Kasumi-1 (cell line): ENCODE data around the gene RASAL3.
A peak's percentile ranks its signal among the peaks of the same experiment; 100 is the strongest.

Source experiments
- DNase-seq, 2 experiments: peaks; one replicate each; lab custom pipeline; 2025; lab: John Stamatoyannopoulos, UW

The RASAL3 gene

DNA sequence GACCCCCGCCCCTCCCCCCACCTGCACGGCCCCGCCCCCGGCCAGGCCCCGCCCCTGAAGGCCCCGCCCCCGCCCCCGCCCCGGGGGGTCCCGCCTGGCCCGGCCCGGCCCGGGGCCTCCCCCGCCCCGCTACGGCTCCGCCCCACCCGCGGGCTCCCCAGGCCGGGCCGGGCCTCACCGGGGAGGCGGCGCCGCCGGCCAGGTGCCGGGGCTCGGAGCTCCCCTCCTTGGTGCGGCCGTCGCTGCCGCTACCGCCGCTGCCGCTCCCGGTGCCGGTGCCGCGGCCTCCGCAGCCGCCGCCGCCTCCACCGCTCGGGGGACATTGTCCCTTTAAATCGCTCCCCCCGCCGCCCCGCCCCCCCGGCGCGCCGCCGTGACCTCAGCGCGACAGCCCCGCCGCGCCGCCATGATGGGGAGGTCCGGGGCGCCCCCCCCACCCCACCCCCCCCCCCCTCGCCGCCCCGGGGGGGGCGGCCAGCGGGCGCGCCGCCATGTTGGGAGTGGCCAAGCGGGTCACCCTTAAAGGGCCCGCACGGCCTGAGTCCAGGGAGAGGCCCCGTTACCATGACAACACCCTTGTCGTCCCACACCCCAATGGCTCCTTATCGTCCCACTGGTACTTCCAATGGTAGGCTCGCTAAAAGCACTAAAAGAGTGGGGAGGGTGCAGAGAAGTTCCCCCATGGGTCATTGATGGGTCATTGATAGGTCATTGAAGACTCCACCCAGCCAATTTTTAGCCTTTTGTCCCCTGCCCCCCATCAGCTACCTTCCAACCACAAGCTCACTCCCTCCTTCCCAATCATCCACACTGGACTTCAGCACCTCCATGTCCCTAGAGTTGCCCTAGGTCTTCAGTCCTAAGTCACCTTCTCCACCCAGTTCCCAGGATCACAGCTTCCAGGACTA, 14.5 kb downstream of the RASAL3 start, which contains the start of gene WIZ:
WIZ (minus strand) TSS at position 337 of the 908 bp plus-strand sequence. CDS start 1,649 bp downstream, outside the sequence.
- DNase-seq, result peak; percentile 34 to 45

DNA sequence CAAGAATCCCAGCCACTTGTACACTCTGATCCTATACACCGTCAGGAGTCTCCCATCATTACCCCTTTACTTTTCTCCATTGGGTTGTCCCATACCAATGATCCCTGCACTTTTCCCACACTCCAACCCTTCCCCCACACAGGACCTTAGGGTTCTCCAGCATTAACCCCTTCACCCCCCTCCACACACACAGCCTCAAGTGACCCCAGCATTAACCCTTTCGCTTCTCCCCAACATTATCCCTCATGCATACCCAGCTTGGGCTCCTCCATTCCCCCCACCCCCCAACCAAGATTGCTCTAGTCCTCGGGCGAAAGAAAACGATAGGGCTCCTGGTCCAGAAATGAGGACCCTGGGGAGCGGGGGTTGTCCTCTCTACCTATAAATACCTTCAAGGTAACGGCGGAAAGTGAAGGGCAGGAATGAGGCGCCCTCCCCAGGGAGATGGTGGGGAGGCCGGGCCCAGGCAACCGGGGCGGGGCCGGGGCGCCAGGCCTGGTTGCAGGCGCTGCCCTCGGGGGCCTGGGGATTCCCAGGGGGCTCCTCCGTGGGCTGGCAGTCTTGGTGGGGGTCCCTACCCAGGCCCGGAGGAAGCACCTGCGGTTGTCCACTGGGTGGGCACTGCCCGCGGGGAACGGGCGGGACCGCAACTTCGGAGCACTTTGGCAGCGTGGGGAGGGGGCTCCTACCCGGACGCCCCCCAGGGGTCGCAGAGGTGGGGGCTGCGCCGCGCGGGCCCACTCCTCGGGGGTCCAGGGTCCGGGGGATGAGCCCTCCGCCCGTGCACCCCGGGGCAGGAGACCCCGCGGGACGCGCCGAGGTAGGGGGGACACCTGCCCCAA, 15.3 kb downstream of the RASAL3 start:
- no peak for DNase-seq

DNA sequence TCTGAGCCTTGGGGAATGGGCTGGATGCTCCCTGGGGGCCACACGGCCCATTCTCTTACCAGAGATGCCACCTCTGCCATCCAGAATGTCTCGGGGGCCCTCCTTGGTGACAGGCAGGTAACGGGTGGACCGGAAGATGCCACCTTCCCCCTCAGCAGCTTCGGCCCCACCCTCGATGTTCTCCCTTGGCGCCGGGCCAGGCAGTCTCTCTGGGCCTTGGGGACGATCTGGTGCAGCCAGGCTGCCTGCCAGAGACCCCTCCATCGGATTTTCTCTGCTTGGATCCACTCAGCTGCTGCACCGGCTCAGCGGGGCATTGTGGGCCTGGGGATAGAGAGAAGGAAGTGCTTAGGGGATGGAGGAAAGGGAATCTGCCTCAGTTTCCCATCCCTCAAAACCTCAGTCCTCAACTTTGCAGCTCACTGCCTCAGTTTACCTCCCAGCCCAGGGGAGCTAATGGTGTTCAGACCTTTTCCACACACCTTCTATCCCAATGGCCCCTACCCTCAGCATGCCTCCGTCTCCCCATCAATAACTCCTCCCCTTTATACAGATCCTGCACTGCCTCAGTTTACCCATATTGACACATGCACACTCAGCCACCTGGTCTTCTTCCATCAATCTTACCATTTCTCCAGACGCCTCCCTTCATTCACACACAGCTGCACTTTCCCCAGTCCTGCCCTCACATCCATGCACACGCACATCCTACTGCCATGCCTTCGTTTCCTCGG, 16.1 kb downstream of the RASAL3 start:
- no peak for DNase-seq

DNA sequence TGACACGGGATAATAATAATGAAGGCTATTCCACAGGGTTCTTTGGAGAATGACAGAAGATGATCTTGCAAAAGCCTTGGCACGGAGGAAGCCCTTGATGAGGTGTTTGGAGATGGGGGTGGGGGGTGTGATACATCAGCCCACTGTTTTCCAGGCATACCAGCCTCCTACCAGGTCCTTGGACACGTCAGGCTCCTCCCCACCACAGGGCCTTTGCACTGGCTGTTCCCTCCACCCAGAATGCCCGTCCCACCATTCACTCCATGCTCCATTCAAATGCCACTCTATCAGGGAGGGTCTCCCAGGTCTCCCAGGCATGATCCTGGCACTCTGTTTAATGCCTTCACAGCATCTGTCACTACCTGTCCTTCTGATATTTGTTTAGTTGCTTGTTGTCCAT, 17.3 kb downstream of the RASAL3 start:
- no peak for DNase-seq

DNA sequence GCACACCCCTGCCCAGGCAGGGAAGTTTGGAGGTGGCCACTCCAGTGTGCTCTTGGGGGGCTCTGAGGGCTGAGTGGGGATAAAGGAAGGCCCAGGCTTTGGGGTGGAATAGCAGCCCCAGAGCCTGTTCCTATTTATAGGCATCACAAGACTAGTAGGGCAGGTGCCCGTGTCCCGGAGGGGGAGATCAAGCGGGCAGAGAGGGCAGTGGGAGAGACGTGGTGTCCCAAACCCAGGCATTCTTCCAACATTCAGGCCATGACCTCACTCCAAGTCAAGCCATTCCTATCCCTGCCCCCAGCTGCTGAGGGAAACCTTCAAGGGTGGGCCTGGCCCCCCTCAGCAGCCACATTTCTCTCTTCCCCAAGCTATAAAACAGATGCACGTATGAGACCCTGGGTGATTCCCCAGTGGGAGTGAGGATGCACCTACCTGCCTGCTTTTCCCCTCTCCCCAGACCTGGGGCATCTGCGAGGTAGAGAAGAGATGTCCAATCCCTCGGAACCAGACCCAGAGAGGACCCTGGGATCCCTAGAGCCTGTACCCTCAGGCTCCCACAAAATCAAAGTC, 18.5 kb downstream of the RASAL3 start:
- no peak for DNase-seq

DNA sequence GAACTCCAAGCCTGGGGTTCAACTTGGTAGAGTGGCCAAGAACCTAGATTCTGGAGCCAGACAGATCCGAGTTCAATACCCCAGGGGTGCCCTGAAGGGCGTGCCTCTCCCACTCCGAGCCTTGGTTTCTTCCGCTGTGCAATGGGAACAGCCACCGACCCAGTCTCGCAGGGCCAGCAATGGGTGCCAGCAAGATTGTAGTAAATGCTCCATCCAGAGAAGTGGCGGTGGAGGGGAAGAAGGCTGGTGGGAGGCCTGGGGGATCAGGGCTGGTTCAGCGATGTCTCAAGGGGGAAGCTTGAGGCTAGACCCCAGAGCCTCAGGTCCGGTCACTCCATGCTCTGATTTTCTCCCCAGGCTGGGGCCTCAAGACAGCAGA, 19.1 kb downstream of the RASAL3 start:
- DNase-seq, result no peak

DNA sequence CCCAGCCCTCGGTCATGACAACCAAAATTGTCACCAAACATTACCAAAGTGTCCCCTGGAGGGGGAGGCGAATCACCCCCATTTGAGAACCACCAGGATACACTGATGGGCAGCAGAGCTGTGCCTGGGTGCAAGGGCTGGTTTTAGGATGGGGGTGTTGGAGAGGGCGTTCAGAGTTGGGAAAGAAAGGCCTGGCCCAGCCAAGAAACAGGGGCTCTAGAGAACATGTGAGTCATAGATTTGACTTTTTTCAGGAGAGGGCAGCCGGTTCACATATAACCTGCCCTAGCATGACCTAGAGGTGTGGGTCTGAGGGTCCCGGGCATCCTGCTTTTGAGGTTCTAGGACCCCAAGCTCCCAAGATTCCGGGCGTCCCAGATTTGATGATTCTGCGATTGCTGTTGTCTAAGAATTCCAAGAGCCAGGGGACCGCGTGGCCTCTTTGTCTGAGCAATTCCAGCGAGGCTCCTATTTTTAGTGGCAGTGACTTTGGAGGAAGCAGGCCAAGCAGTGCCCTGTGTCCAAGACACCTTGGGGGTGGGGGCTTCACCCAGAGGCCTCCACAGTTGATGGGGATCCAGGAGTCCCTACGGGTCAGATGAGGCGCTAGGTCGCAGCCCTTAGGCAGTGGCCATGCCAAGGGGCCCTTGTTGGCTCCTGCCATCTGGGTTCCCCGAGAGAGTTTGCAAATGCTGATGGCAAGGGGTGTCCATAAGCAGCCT, 19.7 kb downstream of the RASAL3 start:
- no peak for DNase-seq

DNA sequence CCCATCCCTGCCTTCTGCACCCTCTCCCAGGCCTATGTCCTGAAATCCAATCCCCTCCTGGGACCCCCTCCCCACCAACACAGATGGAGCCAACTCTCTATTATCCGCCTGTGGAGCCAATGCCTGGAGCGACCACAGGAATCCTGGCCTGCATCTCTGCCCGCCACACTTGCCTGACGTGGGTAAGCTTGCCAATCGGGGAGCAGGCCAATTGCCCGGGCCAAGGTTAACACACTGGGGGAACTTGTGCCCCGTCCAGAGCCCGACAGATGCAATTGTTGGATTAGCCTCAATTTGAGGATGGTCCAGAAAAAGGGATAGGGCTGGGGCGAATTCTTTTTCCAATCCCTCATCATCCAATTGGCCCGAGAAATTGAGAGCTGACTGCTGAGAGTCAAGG, 20.5 kb downstream of the RASAL3 start:
- DNase-seq, result no peak

DNA sequence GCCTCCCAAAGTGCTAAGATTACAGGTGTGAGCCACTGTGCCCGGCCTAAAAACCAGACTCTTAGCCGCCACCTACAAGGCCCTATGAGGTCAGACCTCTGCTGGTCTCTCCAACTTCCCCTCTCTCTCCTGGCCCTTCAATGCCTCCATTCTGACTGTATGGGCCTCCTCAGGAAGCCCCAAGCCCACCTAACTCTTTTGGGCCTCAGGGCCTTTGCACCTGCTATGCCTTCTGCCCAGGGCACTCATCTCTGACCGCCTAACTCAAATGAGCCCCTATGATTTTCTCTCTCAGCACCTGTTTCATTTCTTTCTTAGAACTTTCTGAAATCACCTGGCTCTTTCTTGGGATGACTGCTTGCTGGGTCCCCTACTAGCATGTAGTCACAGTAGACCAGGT, 21.0 kb downstream of the RASAL3 start:
- DNase-seq, result no peak

DNA sequence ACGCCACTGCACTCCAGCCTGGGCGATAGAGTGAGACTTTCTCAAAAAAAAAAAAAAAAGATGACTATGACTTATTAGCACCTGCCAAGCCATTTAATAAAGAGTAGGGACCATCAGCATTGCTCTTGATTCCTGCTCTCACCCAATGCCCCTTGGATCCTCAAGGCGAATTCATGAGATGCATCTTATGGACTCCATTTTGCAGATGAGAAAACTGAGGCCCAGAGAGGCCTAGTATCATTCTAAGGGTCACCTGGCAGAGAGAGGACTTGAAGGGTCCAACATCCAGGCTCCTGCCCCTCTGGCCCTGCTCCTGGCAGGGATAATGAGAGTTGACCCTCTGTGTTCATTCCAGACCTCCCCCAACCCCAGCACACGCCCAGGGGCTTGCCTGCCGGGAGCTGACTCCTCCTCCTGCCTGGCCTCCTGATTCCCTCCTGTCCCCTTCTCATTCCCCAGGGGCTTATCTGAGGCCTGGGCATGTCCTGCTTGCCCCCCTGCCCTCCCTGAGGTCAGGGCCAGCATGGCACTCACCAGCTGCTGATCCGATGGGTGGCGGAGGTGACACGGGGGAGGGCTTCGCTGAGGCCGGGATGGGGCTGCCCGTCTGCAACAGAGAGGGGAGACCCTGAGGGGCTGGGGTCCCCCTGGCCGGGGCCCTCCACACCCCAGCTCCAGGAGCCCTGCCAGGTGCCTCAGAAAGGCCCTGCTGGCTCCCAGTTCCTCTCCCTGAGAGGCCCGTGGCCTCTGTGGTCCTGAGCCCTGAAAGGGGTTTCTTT, 22.0 kb downstream of the RASAL3 start:
- DNase-seq, result no peak

DNA sequence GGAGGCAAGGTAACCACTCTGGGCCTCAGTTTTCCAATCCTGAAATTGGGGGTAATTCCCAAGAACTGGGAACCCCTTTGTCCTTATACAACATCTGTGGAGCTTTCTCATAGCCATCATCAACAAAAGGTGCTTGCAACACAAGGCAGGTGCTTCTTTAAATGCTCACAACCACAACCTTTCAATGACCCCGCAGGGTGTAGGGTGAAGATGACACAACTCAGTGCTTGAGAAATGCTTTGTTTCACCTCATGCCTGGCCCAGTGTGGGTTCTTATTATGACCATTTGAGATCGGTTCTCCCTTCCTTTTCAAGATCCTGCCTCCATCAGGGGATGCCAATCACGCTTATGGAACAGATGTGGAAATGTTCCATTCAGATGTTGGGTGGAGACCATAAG, 23.0 kb downstream of the RASAL3 start:
- DNase-seq, result no peak

DNA sequence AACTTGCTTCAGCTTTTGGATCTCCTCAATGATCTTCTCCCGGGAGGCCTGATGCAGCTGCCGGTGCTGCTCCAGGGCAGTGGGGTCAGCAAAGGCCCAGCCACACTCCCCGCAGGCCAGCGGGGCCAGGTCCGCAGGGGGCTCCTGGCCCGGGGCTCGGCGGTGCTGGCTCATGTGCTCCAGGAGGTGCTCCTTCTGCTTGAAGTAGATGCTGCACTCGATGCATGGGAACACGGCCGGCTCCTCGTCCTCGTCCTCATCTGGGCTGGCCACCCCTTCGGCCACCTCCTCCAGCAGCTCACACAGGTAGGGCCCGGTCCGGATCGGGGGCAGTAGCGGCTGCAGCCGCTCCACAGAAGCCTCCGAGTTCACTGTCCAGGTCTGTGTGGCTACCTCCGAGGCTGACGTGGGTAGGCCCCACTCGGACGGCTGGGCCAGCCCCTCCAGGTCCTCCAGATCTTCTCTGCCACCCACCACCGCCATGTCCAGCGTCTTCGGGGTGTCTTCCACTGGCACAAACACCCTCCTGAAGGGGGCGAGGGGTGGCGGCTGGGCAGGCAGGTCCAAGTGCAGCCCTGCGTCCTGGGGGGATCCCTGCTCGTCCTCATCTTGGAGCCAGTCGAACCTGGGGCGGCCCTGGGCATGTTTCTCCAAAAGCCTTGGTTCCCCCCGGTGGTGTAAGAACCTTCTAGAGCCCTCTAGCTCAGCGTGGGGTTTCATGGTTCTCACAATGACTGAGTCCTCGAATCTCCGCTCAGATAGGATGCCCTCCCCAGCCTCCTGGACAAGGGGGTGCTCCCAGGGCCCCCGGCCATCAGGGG, 24.3 kb downstream of the RASAL3 start:
- no peak for DNase-seq

DNA sequence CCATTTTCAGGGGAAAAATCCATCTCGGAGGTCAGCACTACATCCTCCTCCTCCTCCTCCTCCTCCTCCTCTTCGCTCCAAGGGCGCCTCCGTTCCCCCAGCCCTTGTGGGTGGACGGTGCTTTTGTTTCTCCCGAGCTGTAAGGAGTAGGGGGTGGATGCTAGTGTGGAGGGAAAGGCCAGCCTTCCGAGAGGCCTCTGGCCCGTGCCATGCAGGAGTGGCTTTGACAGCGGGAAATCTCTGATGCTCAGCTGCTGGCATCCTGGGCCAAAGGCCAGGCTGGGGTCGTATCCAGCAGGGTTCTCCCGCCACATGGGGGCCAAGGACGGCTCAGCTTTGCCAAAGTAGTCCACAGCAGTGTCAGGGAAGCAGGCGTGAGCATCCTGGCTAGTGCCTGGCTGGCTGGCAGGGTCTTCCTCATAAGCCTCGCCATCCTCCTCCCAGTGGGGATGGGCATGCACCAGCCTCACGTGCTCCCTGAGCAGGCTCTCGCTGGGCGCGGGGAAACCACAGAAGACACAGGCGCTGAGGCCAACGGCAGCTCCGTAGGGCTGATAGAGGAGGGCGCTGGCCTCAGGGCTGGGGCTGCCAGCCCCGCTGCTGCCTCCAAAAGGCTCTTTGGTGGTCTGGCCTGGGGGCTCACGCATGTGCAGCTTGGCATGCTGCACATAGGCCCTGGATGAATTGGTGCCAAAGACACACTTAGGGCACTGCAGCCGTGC, 25.1 kb downstream of the RASAL3 start:
- no peak for DNase-seq

DNA sequence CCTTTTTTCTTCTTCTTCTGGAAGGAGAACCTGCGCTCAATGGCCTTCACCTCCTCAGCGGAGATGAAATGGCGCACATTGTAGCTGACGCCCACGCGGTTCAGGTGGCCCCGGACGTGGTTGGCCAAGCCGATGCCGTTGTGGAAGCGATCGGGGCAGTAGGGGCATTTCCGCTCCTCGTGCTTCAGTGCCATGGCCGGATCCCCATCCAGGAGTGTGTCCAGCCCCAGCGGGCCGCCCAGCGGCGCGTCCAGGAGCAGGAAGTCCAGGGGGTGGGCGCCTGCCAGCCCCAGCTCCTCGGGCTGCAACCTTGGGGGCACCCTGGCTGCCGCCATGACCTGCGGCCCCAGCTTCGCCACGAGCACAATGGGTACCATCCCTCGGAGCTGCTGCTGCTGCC, 25.8 kb downstream of the RASAL3 start:
- DNase-seq, result no peak

DNA sequence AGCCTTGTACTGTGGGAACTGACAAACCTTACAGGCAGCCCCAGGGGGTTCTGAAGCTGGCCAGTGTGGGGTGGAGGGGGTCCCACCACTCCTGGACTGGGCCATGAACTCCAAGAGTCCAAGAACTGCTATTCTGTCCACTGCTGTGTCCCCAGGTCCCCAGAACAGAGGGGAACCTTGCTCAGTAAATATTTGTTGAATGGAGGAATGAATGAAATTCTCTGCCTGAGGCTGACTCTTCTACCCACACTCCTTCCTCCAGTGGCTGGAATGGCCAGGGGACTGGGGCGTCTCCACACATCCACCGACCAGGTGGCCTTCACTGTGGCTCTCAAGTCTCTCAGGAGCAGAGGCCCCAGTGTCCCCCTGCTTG, 26.2 kb downstream of the RASAL3 start:
- no peak for DNase-seq

DNA sequence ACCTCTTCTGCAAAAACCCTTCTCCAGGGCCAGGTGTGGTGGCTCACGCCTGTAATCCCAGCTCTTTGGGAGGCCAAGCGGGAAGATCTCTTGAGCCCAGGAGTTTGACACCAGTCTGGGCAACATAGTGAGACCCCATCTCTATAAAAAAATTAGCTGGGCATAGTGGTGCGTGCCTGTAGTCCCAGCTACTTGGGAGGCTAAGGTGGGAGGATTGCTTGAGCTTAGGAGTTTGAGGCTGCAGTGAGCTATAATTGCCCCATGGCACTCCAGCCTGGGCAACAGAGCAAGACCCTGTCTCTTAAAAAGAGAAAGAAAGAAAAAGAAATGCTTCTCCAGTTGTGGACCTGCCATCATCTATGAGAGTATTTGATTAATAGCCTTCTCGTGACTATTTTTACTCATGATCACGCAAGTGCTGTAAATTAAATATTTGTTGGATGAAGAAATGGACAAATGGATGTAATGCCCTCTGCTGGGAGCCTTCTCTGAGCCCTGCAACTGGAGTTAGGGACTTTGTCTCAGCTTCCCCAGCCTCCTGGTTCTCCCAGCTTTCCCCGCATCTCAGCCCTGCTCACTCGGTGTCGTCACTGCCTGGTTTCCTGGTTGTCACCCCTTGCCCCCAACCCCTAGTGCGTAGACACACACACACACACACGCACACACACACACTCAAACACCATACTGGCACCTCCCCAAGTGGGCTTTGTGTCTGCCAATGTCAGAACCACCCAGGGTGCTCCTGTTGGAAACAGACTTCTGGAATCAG, 26.8 kb downstream of the RASAL3 start:
- no peak for DNase-seq

DNA sequence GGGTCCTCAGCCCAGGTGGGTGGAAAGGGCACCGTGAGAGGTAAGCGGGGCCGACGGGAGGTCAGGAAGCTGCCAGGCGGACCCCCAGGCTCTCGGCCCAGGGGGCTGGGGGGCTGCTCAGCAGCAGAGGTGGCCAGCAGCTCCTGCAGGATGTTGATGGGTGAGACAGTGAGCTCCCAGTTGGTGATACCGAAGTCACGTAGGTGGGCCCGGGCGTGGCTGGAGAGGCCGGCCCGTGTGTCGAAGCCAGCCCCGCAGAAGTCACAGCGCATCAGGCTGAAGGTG, 27.6 kb downstream of the RASAL3 start:
- no peak for DNase-seq

DNA sequence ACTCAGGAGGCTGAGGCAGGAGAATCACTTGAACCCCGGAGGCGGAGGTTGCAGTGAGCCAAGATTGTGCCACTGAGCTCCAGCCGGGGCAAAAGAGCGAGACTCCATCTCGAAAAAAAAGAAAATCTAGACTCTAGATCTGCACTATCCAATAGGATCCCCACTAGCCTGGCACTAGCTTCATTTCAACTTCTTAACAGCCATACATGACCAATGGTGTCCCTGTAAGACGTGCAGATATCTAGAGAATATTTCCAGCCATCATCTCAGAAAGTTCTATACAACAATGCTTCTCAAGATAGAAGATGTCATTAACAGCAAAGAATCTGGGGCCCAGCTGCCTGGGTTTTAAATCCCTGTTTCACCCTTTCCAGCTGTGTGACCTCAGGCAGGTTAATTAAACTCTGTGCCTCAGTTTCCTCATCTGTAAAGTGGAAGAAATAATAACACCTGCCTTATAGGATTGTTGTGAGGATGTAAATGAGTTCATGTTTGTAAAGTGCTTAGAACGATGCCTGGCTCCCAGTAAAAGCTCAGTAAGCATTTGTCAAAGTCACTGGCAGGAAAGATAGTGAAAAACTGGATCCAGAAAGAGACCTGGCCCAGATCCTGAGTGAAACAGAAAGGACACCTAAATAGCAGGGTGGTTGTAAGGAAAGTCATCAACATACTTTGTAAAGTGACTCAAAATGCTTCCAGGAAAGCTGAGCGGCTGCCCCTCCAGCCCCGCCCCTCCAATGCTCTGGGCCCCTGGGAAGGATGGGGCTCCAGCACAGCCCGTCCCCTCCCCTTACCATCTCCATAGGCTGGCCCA, 28.1 kb downstream of the RASAL3 start:
- DNase-seq, result no peak
